ENCODE measurements around the gene HIVEP2. TPM values are rescaled to one million over a fixed set of nuclear protein-coding genes. Genes with fewer than 3 reads are reported as not detected.

The HIVEP2 gene
- total and polyA plus RNA-seq, 12 donors, result 5.4 to 27.6 (median 16.4) TPM

GRCh38 chr6:142830116-142830710 is 114.8 kb downstream of the HIVEP2 start:
- TF ChIP-seq CTCF (IDR thresholded peaks at IDR 0.05), result no peak
- no peak for TF ChIP-seq POLR2A (IDR thresholded peaks at IDR 0.05)
- Histone ChIP-seq H3K9me3 (replicated peaks in 1 of 3) (no peaks in the 10 kb centered on the region), H3K27ac (no peak overlapping the region), H3K36me3 (replicated peaks in 1 of 2) (no peaks in the 10 kb centered on the region), H3K4me1 (replicated peaks in 1 of 2) (no peaks in the 10 kb centered on the region), H3K27me3 (no peaks in the 10 kb centered on the region), H3K4me3 (no peak overlapping the region)
- WGBS, 4 donors, result 73 to 89% (median 83%) methylated on average over 5 of the region's 5 CpGs
- intact Hi-C loops (cut with DNase I), result no loop called here
- DNase-seq, result no peak

- WGBS, 4 donors, result 91 to 100% (median 99%) methylated on average over 1 of the region's 1 CpG
- Histone ChIP-seq H3K36me3 (replicated peaks in 1 of 2) (no peaks in the 10 kb centered on the region), H3K27ac (no peak overlapping the region), H3K4me3 (no peak overlapping the region), H3K4me1 (replicated peaks in 1 of 2) (no peaks in the 10 kb centered on the region), H3K9me3 (replicated peaks in 1 of 3) (no peaks in the 10 kb centered on the region), H3K27me3 (no peaks in the 10 kb centered on the region)
- no peak for DNase-seq
- TF ChIP-seq POLR2A (IDR thresholded peaks at IDR 0.05), result no peak
- no peak for TF ChIP-seq CTCF (IDR thresholded peaks at IDR 0.05)
- intact Hi-C loops (cut with DNase I), result no loop called here
These were observed 115.4 kb downstream of the HIVEP2 start for GRCh38 chr6:142829556-142829955.

- no peaks in the 10 kb centered on the region for H3K36me3 ChIP-seq (replicated peaks in 1 of 2)
- intact Hi-C loops (cut with DNase I), result no loop called here
- H3K4me1 ChIP-seq (replicated peaks in 1 of 2), result peaks cover 0 to 4% of the 10 kb centered on the region in 2 donors
- DNase-seq, result no peak
- TF ChIP-seq POLR2A (IDR thresholded peaks at IDR 0.05) (no peak), CTCF (IDR thresholded peaks at IDR 0.05) (no peak)
- H3K9me3 ChIP-seq (replicated peaks in 1 of 3), result no peaks in the 10 kb centered on the region
- H3K4me3 ChIP-seq, result no peak overlapping the region
- H3K27ac ChIP-seq, result no peak overlapping the region
- H3K27me3 ChIP-seq, result no peaks in the 10 kb centered on the region
- WGBS, 4 donors, result 79 to 97% (median 96%) methylated on average over 4 of the region's 4 CpGs
These were observed 117.0 kb downstream of the HIVEP2 start for GRCh38 chr6:142827991-142828390.

GRCh38 chr6:142827369-142827768 is 117.6 kb downstream of the HIVEP2 start:
- H3K9me3 ChIP-seq (replicated peaks in 1 of 3), result no peaks in the 10 kb centered on the region
- H3K36me3 ChIP-seq (replicated peaks in 1 of 2), result no peaks in the 10 kb centered on the region
- no peak overlapping the region for H3K4me3 ChIP-seq
- TF ChIP-seq POLR2A (IDR thresholded peaks at IDR 0.05), result no peak
- no peak for TF ChIP-seq CTCF (IDR thresholded peaks at IDR 0.05)
- intact Hi-C loops (cut with DNase I), result no loop called here
- DNase-seq, result peak in 6 of 7 donors; percentile 21 to 67 (median 37)
- H3K4me1 ChIP-seq (replicated peaks in 1 of 2), result peaks cover 0 to 10% of the 10 kb centered on the region in 2 donors
- no peaks in the 10 kb centered on the region for H3K27me3 ChIP-seq
- H3K27ac ChIP-seq, result no peak overlapping the region
- WGBS, 4 donors, result 70 to 81% (median 76%) methylated on average over 7 of the region's 7 CpGs
